ENCODE results near the gene FGD6. TPM values are rescaled to one million over a fixed set of nuclear protein-coding genes. Genes with fewer than 3 reads are reported as not detected.

FGD6 gene
- total RNA-seq, 1 experiment from 2014 or later, result 18.2 TPM

DNA sequence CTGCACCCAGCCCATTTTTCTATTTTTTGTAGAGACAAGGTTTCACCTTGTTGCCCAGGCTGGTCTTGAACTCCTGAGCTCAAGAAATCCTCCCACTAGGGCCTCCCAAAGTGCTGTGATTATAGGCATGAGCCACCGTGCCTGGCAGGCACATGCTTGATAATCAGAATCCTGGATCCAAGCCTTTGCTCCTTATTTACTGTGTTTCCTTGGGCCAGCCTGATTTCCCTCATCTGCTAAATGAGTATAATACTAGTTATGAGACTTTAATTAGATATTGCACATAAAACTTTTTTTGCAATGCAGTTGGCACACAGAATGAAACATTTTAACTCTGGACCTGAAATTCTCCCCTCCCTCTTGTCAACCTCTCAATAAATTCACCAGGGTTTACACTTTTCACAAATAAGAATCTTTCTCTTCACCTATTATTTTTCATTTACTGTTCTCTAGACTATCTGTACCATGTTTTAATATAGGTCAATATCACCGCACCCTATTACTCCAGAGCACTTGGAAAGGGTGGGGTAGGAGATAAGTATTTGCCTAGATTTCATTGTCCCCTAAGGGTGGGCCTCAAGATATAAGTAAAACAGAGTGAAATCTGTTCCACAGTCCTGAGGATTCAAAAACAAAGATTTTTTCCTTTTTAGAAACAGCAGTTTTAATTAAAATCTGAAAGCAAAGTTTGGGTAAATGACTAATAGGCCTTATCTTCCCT is 74.7 kb downstream of the FGD6 start:
- ChIA-PET CTCF (no interaction called here), POLR2A (no interaction called here), RAD21 (ENCODE audit: low non-redundant PET in 1 of 2, low total read pairs in 2 of 2, uncharacterized antibody in 2 of 2, unreplicated experiment in 2 of 2) (no interaction called here)
- no TSS peak for BruUV-seq (replicated peaks)
- Histone ChIP-seq H3K9me2 (ENCODE audit: insufficient read depth) (no peaks in the 10 kb centered on the region), H3K4me1 (ENCODE audit: control insufficient read depth in 1 of 2, insufficient read depth in 2 of 2, low read length in 2 of 2) (no peaks in the 10 kb centered on the region), H3K4me2 (ENCODE audit: low read length) (no peak overlapping the region), H3K79me2 (ENCODE audit: insufficient read depth, low read length) (no peaks in the 10 kb centered on the region), H2AFZ (ENCODE audit: low read depth, low read length, poor library complexity, severe bottlenecking) (no peak overlapping the region), H3K4me3 (replicated peaks in 1 of 2; ENCODE audit: low read depth in 1 of 2, low read length in 2 of 2) (no peak overlapping the region), H3K9ac (ENCODE audit: low read length) (no peak overlapping the region), H3K36me3 (ENCODE audit: control insufficient read depth in 1 of 2, insufficient read depth in 2 of 2, low read length in 2 of 2) (no peaks in the 10 kb centered on the region), H3K9me3 (ENCODE audit: control insufficient read depth in 1 of 2, insufficient read depth in 1 of 2, low read depth in 1 of 2, low read length in 2 of 2) (no peaks in the 10 kb centered on the region), H4K20me1 (ENCODE audit: insufficient read depth) (no peaks in the 10 kb centered on the region), H3K27me3 (ENCODE audit: insufficient read depth, low read length) (no peaks in the 10 kb centered on the region), H3K27ac (ENCODE audit: low read depth, low read length) (no peak overlapping the region)
- DNase-seq (ENCODE audit: low read depth, low spot score) (no peak), ATAC-seq (no peak)
- TF ChIP-seq, protein P1, sequence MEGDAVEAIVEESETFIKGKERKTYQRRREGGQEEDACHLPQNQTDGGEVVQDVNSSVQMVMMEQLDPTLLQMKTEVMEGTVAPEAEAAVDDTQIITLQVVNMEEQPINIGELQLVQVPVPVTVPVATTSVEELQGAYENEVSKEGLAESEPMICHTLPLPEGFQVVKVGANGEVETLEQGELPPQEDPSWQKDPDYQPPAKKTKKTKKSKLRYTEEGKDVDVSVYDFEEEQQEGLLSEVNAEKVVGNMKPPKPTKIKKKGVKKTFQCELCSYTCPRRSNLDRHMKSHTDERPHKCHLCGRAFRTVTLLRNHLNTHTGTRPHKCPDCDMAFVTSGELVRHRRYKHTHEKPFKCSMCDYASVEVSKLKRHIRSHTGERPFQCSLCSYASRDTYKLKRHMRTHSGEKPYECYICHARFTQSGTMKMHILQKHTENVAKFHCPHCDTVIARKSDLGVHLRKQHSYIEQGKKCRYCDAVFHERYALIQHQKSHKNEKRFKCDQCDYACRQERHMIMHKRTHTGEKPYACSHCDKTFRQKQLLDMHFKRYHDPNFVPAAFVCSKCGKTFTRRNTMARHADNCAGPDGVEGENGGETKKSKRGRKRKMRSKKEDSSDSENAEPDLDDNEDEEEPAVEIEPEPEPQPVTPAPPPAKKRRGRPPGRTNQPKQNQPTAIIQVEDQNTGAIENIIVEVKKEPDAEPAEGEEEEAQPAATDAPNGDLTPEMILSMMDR (IDR thresholded peaks at IDR 0.05 in 2 of 3, conservative IDR thresholded peaks at IDR 0.05 in 1 of 3; ENCODE audit: borderline replicate concordance in 1 of 3, insufficient read depth in 1 of 3, low read depth in 2 of 3, low read length in 2 of 3), result no peak
- TF ChIP-seq, protein P2, sequence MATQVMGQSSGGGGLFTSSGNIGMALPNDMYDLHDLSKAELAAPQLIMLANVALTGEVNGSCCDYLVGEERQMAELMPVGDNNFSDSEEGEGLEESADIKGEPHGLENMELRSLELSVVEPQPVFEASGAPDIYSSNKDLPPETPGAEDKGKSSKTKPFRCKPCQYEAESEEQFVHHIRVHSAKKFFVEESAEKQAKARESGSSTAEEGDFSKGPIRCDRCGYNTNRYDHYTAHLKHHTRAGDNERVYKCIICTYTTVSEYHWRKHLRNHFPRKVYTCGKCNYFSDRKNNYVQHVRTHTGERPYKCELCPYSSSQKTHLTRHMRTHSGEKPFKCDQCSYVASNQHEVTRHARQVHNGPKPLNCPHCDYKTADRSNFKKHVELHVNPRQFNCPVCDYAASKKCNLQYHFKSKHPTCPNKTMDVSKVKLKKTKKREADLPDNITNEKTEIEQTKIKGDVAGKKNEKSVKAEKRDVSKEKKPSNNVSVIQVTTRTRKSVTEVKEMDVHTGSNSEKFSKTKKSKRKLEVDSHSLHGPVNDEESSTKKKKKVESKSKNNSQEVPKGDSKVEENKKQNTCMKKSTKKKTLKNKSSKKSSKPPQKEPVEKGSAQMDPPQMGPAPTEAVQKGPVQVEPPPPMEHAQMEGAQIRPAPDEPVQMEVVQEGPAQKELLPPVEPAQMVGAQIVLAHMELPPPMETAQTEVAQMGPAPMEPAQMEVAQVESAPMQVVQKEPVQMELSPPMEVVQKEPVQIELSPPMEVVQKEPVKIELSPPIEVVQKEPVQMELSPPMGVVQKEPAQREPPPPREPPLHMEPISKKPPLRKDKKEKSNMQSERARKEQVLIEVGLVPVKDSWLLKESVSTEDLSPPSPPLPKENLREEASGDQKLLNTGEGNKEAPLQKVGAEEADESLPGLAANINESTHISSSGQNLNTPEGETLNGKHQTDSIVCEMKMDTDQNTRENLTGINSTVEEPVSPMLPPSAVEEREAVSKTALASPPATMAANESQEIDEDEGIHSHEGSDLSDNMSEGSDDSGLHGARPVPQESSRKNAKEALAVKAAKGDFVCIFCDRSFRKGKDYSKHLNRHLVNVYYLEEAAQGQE (IDR thresholded peaks at IDR 0.05; ENCODE audit: low read depth), result no peak
- TF ChIP-seq TCF7L2 (IDR thresholded peaks at IDR 0.05; ENCODE audit: borderline replicate concordance, extremely low read depth, insufficient read depth, insufficient read length), result no peak
- no peak for TF ChIP-seq EGR1 (IDR thresholded peaks at IDR 0.05; ENCODE audit: low read depth)
- TF ChIP-seq ZFX (IDR thresholded peaks at IDR 0.05), result no peak
- TF ChIP-seq POLR2A (IDR thresholded peaks at IDR 0.05; ENCODE audit: borderline replicate concordance, extremely low read depth, insufficient read depth, insufficient read length), result no peak
- no peak for TF ChIP-seq SRF (IDR thresholded peaks at IDR 0.05; ENCODE audit: low read depth)
- TF ChIP-seq EZH2phosphoT487 (IDR thresholded peaks at IDR 0.05; ENCODE audit: borderline replicate concordance), result no peak
- no peak for TF ChIP-seq CBX3 (IDR thresholded peaks at IDR 0.05; ENCODE audit: low read depth)
- intact Hi-C loops (cut with micrococcal nuclease), result no loop called here
